AG20443 (cell line): Measurements from ENCODE around the gene LRIT1.

Source experiments
- DNase-seq: peaks from one replicate; pipeline ENCODE4 v3.0.0; 2012; ENCODE audit warnings: low spot score, mixed read lengths

Gene LRIT1

GRCh38 chr10:84191106-84191505, 50.2 kb downstream of the LRIT1 start:
- DNase-seq, result no peak

- DNase-seq, result no peak
Observed at GRCh38 chr10:84190621-84191020, 50.7 kb downstream of the LRIT1 start.

- DNase-seq, result no peak
Observed at GRCh38 chr10:84188815-84189214, 52.5 kb downstream of the LRIT1 start.

DNA sequence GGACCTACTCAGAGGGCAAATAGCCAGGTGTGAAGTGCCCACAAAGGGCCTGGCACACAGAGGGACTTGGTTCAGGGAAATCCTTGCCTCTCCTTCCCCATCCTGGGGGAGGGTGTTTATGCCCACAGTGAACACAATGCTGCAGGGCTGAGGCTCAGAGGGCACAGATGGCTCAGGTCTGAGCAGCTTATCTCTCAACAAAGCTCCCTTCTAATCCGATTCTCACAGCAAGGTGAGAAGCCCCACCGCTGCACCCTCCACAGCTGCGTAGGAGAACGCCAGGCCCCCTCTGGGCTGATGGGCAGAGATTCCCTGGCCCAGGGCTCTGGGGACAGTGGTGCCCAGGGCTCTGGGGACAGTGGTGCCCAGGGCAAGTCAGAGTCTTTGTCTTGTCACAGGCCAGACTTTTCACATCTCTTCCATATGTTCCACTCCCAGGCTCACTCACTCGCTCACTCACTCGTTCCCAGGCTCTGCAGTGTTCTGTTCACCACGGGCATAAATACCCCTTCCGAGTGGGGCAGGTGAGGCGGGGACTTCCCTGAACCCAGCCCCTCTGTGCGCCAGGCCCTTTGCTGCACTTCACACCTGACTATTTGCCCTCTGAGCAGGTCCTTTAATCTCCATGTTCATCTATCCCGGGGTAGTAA, 55.7 kb downstream of the LRIT1 start:
- no peak for DNase-seq

- DNase-seq, result no peak
Observed at GRCh38 chr10:84184517-84184916, 56.8 kb downstream of the LRIT1 start.

GRCh38 chr10:84181631-84182030, 59.7 kb downstream of the LRIT1 start:
- DNase-seq, result no peak
